Fibroblast of villous mesenchyme (primary cell): ENCODE measurements around the gene SERPINA4. TPM values are rescaled to one million over a fixed set of nuclear protein-coding genes. Genes with fewer than 3 reads are reported as not detected.

Experiments
- DNase-seq: peaks from one replicate; pipeline ENCODE4 v3.0.0-alpha.2; 2010; ENCODE audit warnings: low read depth
- H3K4me3 ChIP-seq: 2 replicates; pipeline ENCODE4 v1.5.1; 2011; ENCODE audit warnings: low read depth, mild to moderate bottlenecking, low read length
- CTCF ChIP-seq: IDR thresholded peaks from 2 replicates; pipeline ENCODE4 v1.5.1; 2012; ENCODE audit warnings: low read depth, mild to moderate bottlenecking, low read length; ENCODE audit not compliant: insufficient read depth
- total RNA-seq: library from RNA; depleted of rRNA; stranded (reverse); fragments of >200 nt; gene quantifications from 2 replicates; pipeline ENCODE4 v1.2.3, GENCODE V29; 2012

Gene SERPINA4
- total RNA-seq, 1 donor = not detected

GRCh38 chr14:94521375-94522114 lies 39.7 kb upstream of the SERPINA4 start:
- H3K4me3 ChIP-seq = no peak overlapping the region
- no peak for DNase-seq
- TF ChIP-seq CTCF = no peak

DNA sequence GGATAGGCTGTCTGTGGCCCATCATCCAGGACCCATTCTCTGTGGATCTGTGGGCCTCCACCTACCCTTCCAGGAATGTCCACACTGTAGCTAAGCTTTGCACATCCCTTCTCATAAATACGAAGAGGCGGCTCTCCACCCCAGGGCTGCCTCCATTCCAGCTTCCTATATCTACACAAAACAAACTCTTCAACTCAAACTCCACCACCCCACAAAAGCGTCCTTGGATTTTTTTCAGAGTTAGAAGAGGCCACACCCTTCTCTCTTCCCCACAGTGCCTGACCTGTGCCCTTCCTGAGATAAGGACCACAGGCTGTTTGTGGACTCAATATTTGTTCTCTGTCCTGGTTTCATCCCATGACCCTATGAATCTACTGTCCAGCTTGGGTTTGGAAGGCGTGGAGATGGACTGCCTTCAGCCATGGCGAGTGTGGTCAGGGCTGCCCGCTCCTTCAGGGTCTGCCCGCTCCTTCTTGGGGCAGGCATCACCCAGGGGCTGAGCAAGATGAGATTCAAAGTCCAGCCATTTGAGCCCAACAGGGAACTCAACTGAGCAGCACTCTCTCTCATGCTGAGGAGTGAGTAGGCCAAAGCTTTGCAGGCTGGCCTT lies 39.0 kb upstream of the SERPINA4 start:
- TF ChIP-seq CTCF = no peak
- no peak for DNase-seq
- no peak overlapping the region for H3K4me3 ChIP-seq

DNA sequence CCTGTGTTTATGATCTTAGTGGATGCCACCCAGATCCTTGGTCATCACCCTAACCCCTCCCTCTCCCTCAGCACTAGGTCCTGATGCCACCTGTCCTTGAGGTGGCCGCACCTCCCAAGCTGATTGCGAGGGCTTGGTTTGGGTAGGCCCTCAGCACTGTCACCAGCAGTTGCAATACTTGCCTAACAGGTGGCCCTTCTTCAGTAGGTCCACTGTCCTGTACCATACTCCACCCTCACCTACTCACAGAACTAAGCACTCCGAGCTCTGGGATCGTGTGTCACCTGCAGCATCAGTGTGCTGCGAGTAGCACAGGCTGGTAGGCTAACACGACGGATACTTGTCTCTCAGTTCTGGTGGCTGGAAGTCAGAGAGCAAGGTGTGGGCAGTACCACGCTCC lies 38.0 kb upstream of the SERPINA4 start:
- no peak for TF ChIP-seq CTCF
- H3K4me3 ChIP-seq = no peak overlapping the region
- DNase-seq = no peak

DNA sequence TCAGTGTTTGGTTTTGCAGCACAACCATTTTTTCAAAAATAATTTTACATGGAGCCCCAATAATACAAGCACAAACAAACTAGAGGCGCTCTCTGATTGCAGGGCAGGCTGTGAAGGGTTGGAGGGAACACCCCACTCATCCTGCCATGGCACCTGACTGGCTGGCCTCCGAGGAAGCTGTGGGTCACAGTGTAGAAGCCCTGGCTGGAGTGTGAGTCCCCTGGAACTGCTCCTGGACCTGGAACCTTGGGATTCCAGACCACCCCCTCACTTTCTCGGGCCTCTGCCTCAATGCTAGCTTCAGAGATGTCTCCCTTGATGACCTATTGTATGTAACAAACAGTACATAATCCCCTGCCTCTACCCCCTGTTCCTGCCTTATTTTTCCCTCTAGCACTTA lies 37.1 kb upstream of the SERPINA4 start:
- TF ChIP-seq CTCF = no peak
- no peak for DNase-seq
- no peak overlapping the region for H3K4me3 ChIP-seq

GRCh38 chr14:94531187-94531586 lies 30.1 kb upstream of the SERPINA4 start:
- no peak for TF ChIP-seq CTCF
- H3K4me3 ChIP-seq = no peak overlapping the region
- no peak for DNase-seq

GRCh38 chr14:94532447-94532846 lies 28.8 kb upstream of the SERPINA4 start:
- TF ChIP-seq CTCF = no peak
- H3K4me3 ChIP-seq = no peak overlapping the region
- DNase-seq = peak; percentile 8
